K562 (cell line): ENCODE results near the gene MRPL38. TPM values are rescaled to one million over a fixed set of nuclear protein-coding genes. Genes with fewer than 3 reads are reported as not detected.
A peak's percentile ranks its signal among the peaks of the same experiment; 100 is the strongest.

Source experiments
- BRCA1 ChIP-seq, 2 experiments: fragments of 450-650 bp in 1 of 2; sonication (generic) in 1 of 2; formaldehyde crosslinking in 1 of 2; IDR thresholded peaks; 2 replicates each; pipeline versions ENCODE4 v1.5.0 to v1.6.1; 2017 to 2020; ENCODE audit warnings: mild to moderate bottlenecking in 1 of 2, missing genetic modification reagents in 1 of 2
- E2F6 ChIP-seq, 2 experiments: IDR thresholded peaks; 2 replicates each; pipeline ENCODE4 v1.6.1; 2011; ENCODE audit warnings: borderline replicate concordance in 1 of 2, control low read depth in 1 of 2, low read depth in 1 of 2, low read length in 1 of 2, mild to moderate bottlenecking in 1 of 2, mixed read lengths in 1 of 2, moderate library complexity in 1 of 2; ENCODE audit not compliant: insufficient read depth in 1 of 2, insufficient read length in 1 of 2, poor library complexity in 1 of 2, severe bottlenecking in 1 of 2; ENCODE audit errors: extremely low read depth in 1 of 2
- ETS1 ChIP-seq: conservative IDR thresholded peaks from 2 replicates; pipeline ENCODE4 v1.6.1; 2011; ENCODE audit warnings: low read depth, mild to moderate bottlenecking, low read length; ENCODE audit not compliant: control insufficient read depth
- EZH2 ChIP-seq: IDR thresholded peaks from 2 replicates; pipeline ENCODE4 v1.6.1; 2012; ENCODE audit warnings: low read depth, mild to moderate bottlenecking, inconsistent platforms, low read length, borderline replicate concordance
- HCFC1 ChIP-seq: IDR thresholded peaks from 2 replicates; pipeline ENCODE4 v1.6.1; 2012; ENCODE audit warnings: low read depth, low read length, improper control_type of control experiment
- HES1 ChIP-seq: fragments of 450-650 bp; IDR thresholded peaks from 2 replicates; pipeline ENCODE4 v1.6.1; 2016; ENCODE audit warnings: low read depth, mild to moderate bottlenecking, moderate library complexity
- KLF13 ChIP-seq: fragments of 450-650 bp; IDR thresholded peaks from 2 replicates; pipeline ENCODE4 v1.6.1; 2016; ENCODE audit warnings: missing genetic modification characterization, low read depth, mild to moderate bottlenecking, missing compliant biosample characterization, moderate library complexity, borderline replicate concordance
- RFX1 ChIP-seq: fragments of 450-650 bp; IDR thresholded peaks from 2 replicates; pipeline ENCODE4 v1.6.1; 2016; ENCODE audit warnings: mild to moderate bottlenecking, moderate library complexity
- SMC3 ChIP-seq: conservative IDR thresholded peaks from 2 replicates; pipeline ENCODE4 v1.6.1; 2011; ENCODE audit warnings: low read depth, low read length, improper control_type of control experiment; ENCODE audit not compliant: insufficient read depth
- TAF9B ChIP-seq: fragments of 450-650 bp; IDR thresholded peaks from 2 replicates; pipeline ENCODE4 v1.6.1; 2018; ENCODE audit warnings: mild to moderate bottlenecking; ENCODE audit not compliant: partially characterized antibody
- TFAM ChIP-seq: fragments of 250-450 bp; sonication (Bioruptor Pico); conservative IDR thresholded peaks from 2 replicates; pipeline ENCODE4 v1.5.0; 2021; ENCODE audit warnings: mild to moderate bottlenecking, moderate library complexity
- UBTF ChIP-seq, 2 experiments: IDR thresholded peaks; 2 replicates each; pipeline ENCODE4 v1.6.1; 2012; ENCODE audit warnings: improper control_type of control experiment in 2 of 2, low read depth in 2 of 2, low read length in 2 of 2, borderline replicate concordance in 1 of 2
- USF2 ChIP-seq: sonication (generic); formaldehyde crosslinking; IDR thresholded peaks from 2 replicates; pipeline ENCODE4 v1.5.0; 2020; ENCODE audit warnings: missing genetic modification reagents
- ZBTB17 ChIP-seq: fragments of 450-650 bp; formaldehyde crosslinking; IDR thresholded peaks from 2 replicates; pipeline ENCODE4 v1.4.0; 2020; ENCODE audit warnings: mild to moderate bottlenecking
- ZBTB26 ChIP-seq: fragments of 450-650 bp; formaldehyde crosslinking; IDR thresholded peaks from 2 replicates; pipeline ENCODE4 v1.4.0; 2022; ENCODE audit warnings: missing genetic modification characterization
- ZFX ChIP-seq: sonication (generic); formaldehyde crosslinking; IDR thresholded peaks from 2 replicates; pipeline ENCODE4 v1.8.0; 2022; ENCODE audit warnings: mild to moderate bottlenecking, missing genetic modification reagents, moderate library complexity
- ZKSCAN1 ChIP-seq: fragments of 150-350 bp; IDR thresholded peaks from 2 replicates; pipeline ENCODE4 v1.6.1; 2016; ENCODE audit warnings: low read depth, low read length
- ZNF133 ChIP-seq: fragments of 250-450 bp; sonication (Bioruptor Pico); IDR thresholded peaks from 2 replicates; pipeline ENCODE4 v1.4.0; 2020; ENCODE audit warnings: mild to moderate bottlenecking
- ZNF24 ChIP-seq: fragments of 450-650 bp; IDR thresholded peaks from 2 replicates; pipeline ENCODE4 v1.6.1; 2016
- polyA plus RNA-seq, 8 experiments: library from polyadenylated mRNA; depleted of rRNA in 4 of 8; stranded (reverse) in 5 of 8; unstranded in 3 of 8; fragments of >200 nt; fragmentation: Nextera tagmentation in 2 of 8; fragmentation: Illumina TruSeq in 1 of 8; extraction: Ambion mirVana in 2 of 8; extraction: Trizol in 1 of 8; gene quantifications; 2 replicates each; pipeline versions ENCODE4 v1.2.1 to v1.2.3, GENCODE V29; 2011 to 2014; ENCODE audit warnings: inconsistent platforms in 1 of 8, missing spikeins in 1 of 8
- total RNA-seq, 7 experiments: library from RNA; depleted of rRNA in 6 of 7; stranded (reverse); fragments of >200 nt in 6 of 7; fragmentation: Illumina TruSeq in 2 of 7; extraction: Trizol in 2 of 7; gene quantifications; 2 replicates each; pipeline versions ENCODE4 v1.2.1 to v1.2.3, GENCODE V29; 2011 to 2021; ENCODE audit warnings: low replicate concordance in 1 of 7

MRPL38 gene
- total and polyA plus RNA-seq, 9 of the 15 experiments (the other 6 are each of a cell fraction or from before 2014, with no cell fraction given), result 4.5 to 154 (median 48.5) TPM

GRCh38 chr17:75904749-75905521 is at the start of gene MRPL38 (continued):
- TF ChIP-seq TAF9B (peak; percentile 13), USF2 (CRISPR knock-in tag) (no peak), KLF13 (tag) (no peak; the same call in 1 of the 2 replicates), E2F6 (IDR thresholded peaks at IDR 0.05; ENCODE audit: borderline replicate concordance in 1 of 2, extremely low read depth in 1 of 2, insufficient read depth in 1 of 2, insufficient read length in 1 of 2, low read depth in 1 of 2, low read length in 1 of 2, poor library complexity in 1 of 2, severe bottlenecking in 1 of 2) (peak in 1 of 2 experiments; percentile 85), ETS1 (peak; percentile 85; the same call in 1 of the 2 replicates), BRCA1 (IDR thresholded peaks at IDR 0.05) (no peak), BRCA1 (CRISPR knock-in tag; IDR thresholded peaks at IDR 0.05) (no peak), EZH2 (no peak), ZFX (CRISPR knock-in tag) (peak; percentile 97), ZNF24 (no peak), SMC3 (peak; percentile 97), HCFC1 (peak; percentile 70), UBTF (IDR thresholded peaks at IDR 0.05; ENCODE audit: borderline replicate concordance in 1 of 2, low read depth in 2 of 2, low read length in 2 of 2) (peak; percentile 58 to 80; a peak in 2 of 4 replicates), ZNF133 (CRISPR knock-in tag) (no peak), RFX1 (no peak), ZBTB26 (CRISPR knock-in tag) (no peak), ZKSCAN1 (peak; percentile 62; the same call in 1 of the 2 replicates), HES1 (no peak), ZBTB17 (CRISPR knock-in tag) (peak; percentile 69), TFAM (no peak)
